Measurements from ENCODE around the gene AKAP8L.

DNA sequence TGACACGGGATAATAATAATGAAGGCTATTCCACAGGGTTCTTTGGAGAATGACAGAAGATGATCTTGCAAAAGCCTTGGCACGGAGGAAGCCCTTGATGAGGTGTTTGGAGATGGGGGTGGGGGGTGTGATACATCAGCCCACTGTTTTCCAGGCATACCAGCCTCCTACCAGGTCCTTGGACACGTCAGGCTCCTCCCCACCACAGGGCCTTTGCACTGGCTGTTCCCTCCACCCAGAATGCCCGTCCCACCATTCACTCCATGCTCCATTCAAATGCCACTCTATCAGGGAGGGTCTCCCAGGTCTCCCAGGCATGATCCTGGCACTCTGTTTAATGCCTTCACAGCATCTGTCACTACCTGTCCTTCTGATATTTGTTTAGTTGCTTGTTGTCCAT lies 28.3 kb upstream of the AKAP8L start:
- TF ChIP-seq EZH2 (IDR thresholded peaks at IDR 0.05; ENCODE audit: insufficient read depth, poor library complexity, severe bottlenecking) (no peak), EZH2phosphoT487 (IDR thresholded peaks at IDR 0.05; ENCODE audit: insufficient read depth, low read depth) (no peak)
